K562 treated with DMSO at 1 percent for 4 hours (cell line): ENCODE results near the gene EIF3A. TPM values are rescaled to one million over a fixed set of nuclear protein-coding genes. Genes with fewer than 3 reads are reported as not detected.

Experiments used
- total RNA-seq: library from RNA; unstranded; fragments of 300-600 nt; gene quantifications from 2 replicates; pipeline ENCODE4 v1.2.3, GENCODE V29; 2022; ENCODE audit not compliant: insufficient read depth

Gene EIF3A, protein sequence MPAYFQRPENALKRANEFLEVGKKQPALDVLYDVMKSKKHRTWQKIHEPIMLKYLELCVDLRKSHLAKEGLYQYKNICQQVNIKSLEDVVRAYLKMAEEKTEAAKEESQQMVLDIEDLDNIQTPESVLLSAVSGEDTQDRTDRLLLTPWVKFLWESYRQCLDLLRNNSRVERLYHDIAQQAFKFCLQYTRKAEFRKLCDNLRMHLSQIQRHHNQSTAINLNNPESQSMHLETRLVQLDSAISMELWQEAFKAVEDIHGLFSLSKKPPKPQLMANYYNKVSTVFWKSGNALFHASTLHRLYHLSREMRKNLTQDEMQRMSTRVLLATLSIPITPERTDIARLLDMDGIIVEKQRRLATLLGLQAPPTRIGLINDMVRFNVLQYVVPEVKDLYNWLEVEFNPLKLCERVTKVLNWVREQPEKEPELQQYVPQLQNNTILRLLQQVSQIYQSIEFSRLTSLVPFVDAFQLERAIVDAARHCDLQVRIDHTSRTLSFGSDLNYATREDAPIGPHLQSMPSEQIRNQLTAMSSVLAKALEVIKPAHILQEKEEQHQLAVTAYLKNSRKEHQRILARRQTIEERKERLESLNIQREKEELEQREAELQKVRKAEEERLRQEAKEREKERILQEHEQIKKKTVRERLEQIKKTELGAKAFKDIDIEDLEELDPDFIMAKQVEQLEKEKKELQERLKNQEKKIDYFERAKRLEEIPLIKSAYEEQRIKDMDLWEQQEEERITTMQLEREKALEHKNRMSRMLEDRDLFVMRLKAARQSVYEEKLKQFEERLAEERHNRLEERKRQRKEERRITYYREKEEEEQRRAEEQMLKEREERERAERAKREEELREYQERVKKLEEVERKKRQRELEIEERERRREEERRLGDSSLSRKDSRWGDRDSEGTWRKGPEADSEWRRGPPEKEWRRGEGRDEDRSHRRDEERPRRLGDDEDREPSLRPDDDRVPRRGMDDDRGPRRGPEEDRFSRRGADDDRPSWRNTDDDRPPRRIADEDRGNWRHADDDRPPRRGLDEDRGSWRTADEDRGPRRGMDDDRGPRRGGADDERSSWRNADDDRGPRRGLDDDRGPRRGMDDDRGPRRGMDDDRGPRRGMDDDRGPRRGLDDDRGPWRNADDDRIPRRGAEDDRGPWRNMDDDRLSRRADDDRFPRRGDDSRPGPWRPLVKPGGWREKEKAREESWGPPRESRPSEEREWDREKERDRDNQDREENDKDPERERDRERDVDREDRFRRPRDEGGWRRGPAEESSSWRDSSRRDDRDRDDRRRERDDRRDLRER (N-terminal part only)
- total RNA-seq = 77.8 and 77.9 TPM in 2 replicates

GRCh38 chr10:119080521-119081259 is at the start of gene EIF3A:
Gene EIF3A (minus strand): TSS chr10:119080817. CDS start chr10:119080676, 141 bp downstream.

DNA sequence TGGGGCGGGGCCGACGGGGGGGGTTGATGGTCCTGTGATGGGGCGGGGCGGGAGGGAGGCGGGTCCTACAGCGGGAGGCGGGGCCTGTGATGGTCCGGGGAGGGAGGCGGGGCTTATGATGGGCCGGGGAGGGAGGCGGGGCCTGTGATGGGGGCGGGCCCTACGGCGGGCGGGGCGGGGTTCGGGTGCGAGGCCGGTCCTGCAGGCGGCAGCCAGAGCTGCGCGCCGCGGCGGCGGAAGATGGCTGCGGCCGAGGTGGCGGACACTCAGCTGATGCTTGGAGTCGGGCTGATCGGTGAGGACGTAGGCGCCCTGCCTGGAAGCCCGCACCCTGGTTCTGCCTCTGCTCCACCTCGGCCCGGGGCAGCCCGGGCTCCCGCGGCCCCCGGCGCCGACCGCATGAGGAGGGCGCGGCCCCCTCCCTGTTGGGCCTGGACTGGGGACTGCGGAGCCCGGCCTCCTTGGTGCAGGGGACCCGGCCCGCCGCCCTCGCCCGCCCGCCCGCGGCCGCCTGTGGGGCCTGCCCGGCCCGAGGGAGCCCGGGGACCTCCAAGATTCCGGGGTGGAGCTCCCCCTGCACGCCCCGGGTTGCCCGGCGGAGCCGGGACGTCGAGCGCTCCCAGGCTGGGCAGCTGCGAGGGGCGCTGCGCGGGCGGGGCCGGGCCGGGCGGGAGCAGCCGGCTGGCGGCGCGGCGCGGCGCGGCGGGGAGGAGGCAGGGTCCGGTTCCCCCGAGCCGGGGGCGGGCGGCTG is 23.5 kb upstream of the EIF3A start, which contains the start of gene DENND10:
Gene DENND10 (plus strand): TSS at position 211 of the 751 bp plus-strand sequence. CDS start 30 bp downstream, at position 241.

DNA sequence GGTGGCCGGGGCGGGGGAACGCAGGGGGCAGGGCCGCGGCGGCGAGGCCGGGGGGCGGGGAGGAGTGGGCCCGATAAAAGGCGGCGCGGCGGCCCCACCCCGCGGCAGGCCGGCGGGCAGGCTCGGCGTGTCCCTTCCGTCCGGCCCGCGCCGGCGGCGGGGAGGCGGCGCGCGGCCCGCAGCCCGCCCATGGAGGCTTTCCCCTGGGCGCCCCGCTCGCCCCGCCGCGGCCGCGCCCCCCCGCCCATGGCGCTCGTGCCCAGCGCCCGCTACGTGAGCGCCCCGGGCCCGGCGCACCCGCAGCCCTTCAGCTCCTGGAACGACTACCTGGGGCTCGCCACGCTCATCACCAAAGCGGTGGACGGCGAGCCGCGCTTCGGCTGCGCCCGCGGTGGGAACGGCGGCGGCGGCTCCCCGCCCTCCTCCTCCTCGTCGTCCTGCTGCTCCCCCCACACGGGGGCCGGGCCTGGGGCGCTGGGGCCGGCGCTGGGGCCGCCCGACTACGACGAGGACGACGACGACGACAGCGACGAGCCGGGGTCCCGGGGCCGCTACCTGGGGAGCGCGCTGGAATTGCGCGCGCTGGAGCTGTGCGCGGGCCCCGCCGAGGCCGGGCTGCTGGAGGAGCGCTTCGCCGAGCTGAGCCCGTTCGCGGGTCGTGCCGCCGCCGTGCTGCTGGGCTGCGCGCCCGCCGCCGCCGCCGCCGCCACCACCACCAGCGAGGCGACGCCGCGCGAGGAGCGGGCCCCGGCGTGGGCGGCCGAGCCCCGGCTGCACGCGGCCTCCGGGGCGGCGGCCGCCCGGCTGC is 50.8 kb downstream of the EIF3A start, which contains the start of gene NANOS1:
Gene NANOS1 (plus strand): TSS at position 102 of the 808 bp plus-strand sequence. CDS start 88 bp downstream, at position 190.

Other genes with a start within 250 kb of the EIF3A start
- not detected in 2 replicates for gene NANOS1, start 51.1 kb downstream of the EIF3A start, total RNA-seq
- gene DENND10, start 23.3 kb upstream of the EIF3A start, total RNA-seq = 17.1 and 21.5 TPM in 2 replicates
- gene SFXN4, start 84.9 kb upstream of the EIF3A start, total RNA-seq = 26.5 and 41.2 TPM in 2 replicates
- gene PRDX3, start 98.0 kb upstream of the EIF3A start, total RNA-seq = 122 and 136 TPM in 2 replicates
- 1.3 and 1.9 TPM in 2 replicates for gene GRK5, start 126.8 kb upstream of the EIF3A start, total RNA-seq